Testis (tissue), 3 donors: ENCODE results near the gene TTC33. TPM values are rescaled to one million over a fixed set of nuclear protein-coding genes. Genes with fewer than 3 reads are reported as not detected.

Experiments used
- DNase-seq: peaks from one replicate; pipeline ENCODE4 v3.0.0-alpha.2; 2019
- H3K27ac ChIP-seq, 2 donors: fragments of 200-600 bp; sonication (generic); one replicate each; pipeline ENCODE4 v1.5.1; 2019
- H3K27me3 ChIP-seq: fragments of 200-600 bp; sonication (generic); one replicate; pipeline ENCODE4 v1.5.1; 2019
- H3K36me3 ChIP-seq: fragments of 200-600 bp; sonication (generic); one replicate; pipeline ENCODE4 v1.5.1; 2017; ENCODE audit warnings: low read depth; ENCODE audit errors: missing control alignments
- H3K4me1 ChIP-seq: fragments of 200-600 bp; sonication (generic); one replicate; pipeline ENCODE4 v1.5.1; 2019
- H3K4me3 ChIP-seq, 2 donors: fragments of 200-600 bp; sonication (generic); one replicate each; pipeline ENCODE4 v1.5.1; 2017 to 2019
- H3K9me3 ChIP-seq: fragments of 200-600 bp; sonication (generic); one replicate; pipeline ENCODE4 v1.5.1; 2017
- POLR2A ChIP-seq: fragments of 450-650 bp; IDR thresholded peaks from one replicate; pipeline ENCODE4 v1.6.1; 2017; ENCODE audit warnings: antibody characterized with exemption, mild to moderate bottlenecking, moderate library complexity
- WGBS, 2 donors: methylation state at CpG; one replicate each; pipeline ENCODE4 v1.1.5; 2018; 5-methylcytosine and 5-hydroxymethylcytosine counted together
- intact Hi-C: fragments of 100-400 bp; cut with DNase I; formaldehyde crosslinking; loops from one replicate; pipeline ENCODE4 v1.15.1; 2023; ENCODE audit warnings: low total_unique reads
- polyA plus RNA-seq: library from polyadenylated mRNA; stranded (reverse); fragments of 350-450 nt; fragmentation: Illumina TruSeq; extraction: RNeasy Lipid Tissue Mini Kit (QIAGEN cat#74804); gene quantifications from one replicate; pipeline ENCODE4 v1.2.3, GENCODE V29; 2014; ENCODE audit warnings: low read depth, low replicate concordance; ENCODE audit not compliant: insufficient read depth
- total RNA-seq, 2 donors: library from RNA; depleted of rRNA; stranded (reverse); fragments of >200 nt; gene quantifications; one replicate each; pipeline ENCODE4 v1.2.3, GENCODE V29; 2016
- TF ChIP-seq, protein P1 (sequence below), 3 experiments: fragments of 450-650 bp in 2 of 3; fragments of 200-600 bp in 1 of 3; sonication (generic) in 1 of 3; IDR thresholded peaks; one replicate each; pipeline ENCODE4 v1.5.1; 2016 to 2019; ENCODE audit warnings: antibody characterized with exemption in 3 of 3, mild to moderate bottlenecking in 2 of 3, moderate library complexity in 1 of 3

Gene TTC33
- total and polyA plus RNA-seq, 3 donors from 2014 or later, result 14.7 to 16.5 (median 15.2) TPM

DNA sequence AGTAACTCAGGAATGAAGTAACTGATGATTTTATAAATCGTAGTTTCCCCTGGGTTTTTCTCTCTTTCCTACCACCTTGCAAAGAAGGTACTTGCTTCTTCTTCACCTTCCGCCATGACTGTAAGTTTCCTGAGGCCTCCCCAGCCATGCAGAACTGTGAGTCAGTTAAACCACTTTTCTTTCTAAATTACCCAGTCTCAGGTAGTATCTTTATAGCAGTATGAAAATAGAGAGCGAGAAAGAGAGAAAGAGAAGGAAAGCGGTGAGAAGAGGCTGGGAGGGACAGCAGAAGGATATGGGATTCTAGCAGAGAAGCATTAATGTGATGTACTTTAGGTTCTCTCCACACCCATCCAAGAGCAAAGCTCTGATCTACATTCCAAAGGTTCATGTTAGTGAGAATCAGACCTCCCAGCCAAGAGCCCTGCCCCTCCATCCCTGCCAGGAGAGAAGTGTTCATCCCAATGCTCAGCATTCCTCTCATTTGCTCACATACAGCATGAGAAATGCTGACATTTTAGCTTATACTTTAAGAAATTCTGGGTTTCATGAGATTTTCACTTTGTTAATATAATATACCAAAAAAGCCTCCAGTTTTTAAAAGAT is 261.0 kb downstream of the TTC33 start:
- WGBS, 2 donors, result 68 to 92% methylated on average over 3 to 4 of the region's 4 CpGs
- no peak overlapping the region for H3K27ac ChIP-seq

GRCh38 chr5:40492056-40492455 is 263.7 kb downstream of the TTC33 start:
- no peaks in the 10 kb centered on the region for H3K4me1 ChIP-seq
- 92% methylated on average over 1 of the region's 1 CpG for WGBS, 2 donors
- no peaks in the 10 kb centered on the region for H3K36me3 ChIP-seq
- TF ChIP-seq, protein P1, sequence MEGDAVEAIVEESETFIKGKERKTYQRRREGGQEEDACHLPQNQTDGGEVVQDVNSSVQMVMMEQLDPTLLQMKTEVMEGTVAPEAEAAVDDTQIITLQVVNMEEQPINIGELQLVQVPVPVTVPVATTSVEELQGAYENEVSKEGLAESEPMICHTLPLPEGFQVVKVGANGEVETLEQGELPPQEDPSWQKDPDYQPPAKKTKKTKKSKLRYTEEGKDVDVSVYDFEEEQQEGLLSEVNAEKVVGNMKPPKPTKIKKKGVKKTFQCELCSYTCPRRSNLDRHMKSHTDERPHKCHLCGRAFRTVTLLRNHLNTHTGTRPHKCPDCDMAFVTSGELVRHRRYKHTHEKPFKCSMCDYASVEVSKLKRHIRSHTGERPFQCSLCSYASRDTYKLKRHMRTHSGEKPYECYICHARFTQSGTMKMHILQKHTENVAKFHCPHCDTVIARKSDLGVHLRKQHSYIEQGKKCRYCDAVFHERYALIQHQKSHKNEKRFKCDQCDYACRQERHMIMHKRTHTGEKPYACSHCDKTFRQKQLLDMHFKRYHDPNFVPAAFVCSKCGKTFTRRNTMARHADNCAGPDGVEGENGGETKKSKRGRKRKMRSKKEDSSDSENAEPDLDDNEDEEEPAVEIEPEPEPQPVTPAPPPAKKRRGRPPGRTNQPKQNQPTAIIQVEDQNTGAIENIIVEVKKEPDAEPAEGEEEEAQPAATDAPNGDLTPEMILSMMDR (IDR thresholded peaks at IDR 0.05), result no peak
- no peak for TF ChIP-seq POLR2A
- DNase-seq, result no peak
- no peak overlapping the region for H3K27ac ChIP-seq
- no peaks in the 10 kb centered on the region for H3K27me3 ChIP-seq
- H3K4me3 ChIP-seq, result no peak overlapping the region
- intact Hi-C loops, result no loop called here
- no peaks in the 10 kb centered on the region for H3K9me3 ChIP-seq

More for the DNA sequence above, 261.0 kb downstream of the TTC33 start:
- Histone ChIP-seq H3K27me3 (no peaks in the 10 kb centered on the region), H3K4me3 (no peak overlapping the region), H3K36me3 (no peaks in the 10 kb centered on the region), H3K9me3 (no peaks in the 10 kb centered on the region), H3K4me1 (no peaks in the 10 kb centered on the region)
- no peak for DNase-seq
- intact Hi-C loops, result no loop called here
- TF ChIP-seq, protein P1 (IDR thresholded peaks at IDR 0.05), result no peak

DNA sequence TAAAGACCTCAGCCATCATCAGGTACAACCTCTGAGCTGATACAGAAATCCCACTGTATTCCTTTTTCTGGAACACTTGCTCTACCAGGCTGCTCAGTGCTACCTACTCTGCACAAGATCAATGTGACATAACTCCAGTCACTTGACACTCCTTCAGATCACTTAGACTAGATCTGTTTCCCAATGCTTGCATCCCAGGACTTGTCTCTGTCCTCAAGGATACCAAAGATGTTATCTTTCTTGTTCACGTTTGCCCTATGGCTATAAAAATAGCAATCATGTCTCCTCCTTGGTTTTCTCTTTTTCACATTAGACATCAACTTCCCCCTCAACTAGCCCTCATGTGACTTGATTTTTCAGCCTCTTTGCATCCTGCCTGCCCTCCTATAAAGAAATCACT is 264.1 kb downstream of the TTC33 start:
- 32% methylated on average over 1 of the region's 1 CpG for WGBS, 2 donors
- no peaks in the 10 kb centered on the region for H3K9me3 ChIP-seq
- no peak for DNase-seq
- TF ChIP-seq, protein P1 (IDR thresholded peaks at IDR 0.05), result no peak
- no peak for TF ChIP-seq POLR2A
- H3K4me3 ChIP-seq, result no peak overlapping the region
- intact Hi-C loops, result no loop called here
- no peaks in the 10 kb centered on the region for H3K4me1 ChIP-seq
- H3K27ac ChIP-seq, result no peak overlapping the region
- no peaks in the 10 kb centered on the region for H3K36me3 ChIP-seq
- H3K27me3 ChIP-seq, result no peaks in the 10 kb centered on the region

- no peaks in the 10 kb centered on the region for H3K4me1 ChIP-seq
- H3K4me3 ChIP-seq, result no peak overlapping the region
- no peak for TF ChIP-seq POLR2A
- TF ChIP-seq, protein P1 (IDR thresholded peaks at IDR 0.05), result no peak
- no peak overlapping the region for H3K27ac ChIP-seq
- DNase-seq, result no peak
- WGBS, 2 donors, result 56 to 69% methylated on average over 4 of the region's 4 CpGs
- H3K27me3 ChIP-seq, result no peaks in the 10 kb centered on the region
- intact Hi-C loops, result no loop called here
- no peaks in the 10 kb centered on the region for H3K36me3 ChIP-seq
- H3K9me3 ChIP-seq, result no peaks in the 10 kb centered on the region
Observed at GRCh38 chr5:40490464-40491111, 265.2 kb downstream of the TTC33 start.

GRCh38 chr5:40489421-40489820 is 266.3 kb downstream of the TTC33 start:
- H3K4me1 ChIP-seq, result no peaks in the 10 kb centered on the region
- no peak for DNase-seq
- H3K27me3 ChIP-seq, result no peaks in the 10 kb centered on the region
- H3K9me3 ChIP-seq, result no peaks in the 10 kb centered on the region
- H3K4me3 ChIP-seq, result no peak overlapping the region
- TF ChIP-seq, protein P1 (IDR thresholded peaks at IDR 0.05), result no peak
- TF ChIP-seq POLR2A, result no peak
- no peak overlapping the region for H3K27ac ChIP-seq
- WGBS, 2 donors, result 86% methylated on average over 3 of the region's 3 CpGs
- no peaks in the 10 kb centered on the region for H3K36me3 ChIP-seq
- intact Hi-C loops, result no loop called here
